K562 (cell line): ENCODE data around the gene ANO7. TPM values are rescaled to one million over a fixed set of nuclear protein-coding genes. Genes with fewer than 3 reads are reported as not detected.

Experiments used
- ATF4 ChIP-seq: fragments of 450-650 bp; formaldehyde crosslinking; IDR thresholded peaks from 2 replicates; pipeline ENCODE4 v1.4.0; 2022; ENCODE audit warnings: mild to moderate bottlenecking, moderate library complexity
- BRCA1 ChIP-seq, 2 experiments: fragments of 450-650 bp in 1 of 2; sonication (generic) in 1 of 2; formaldehyde crosslinking in 1 of 2; IDR thresholded peaks; 2 replicates each; pipeline versions ENCODE4 v1.5.0 to v1.6.1; 2017 to 2020; ENCODE audit warnings: mild to moderate bottlenecking in 1 of 2, missing genetic modification reagents in 1 of 2
- MED1 ChIP-seq: sonication (generic); formaldehyde crosslinking; IDR thresholded peaks from 2 replicates; pipeline ENCODE4 v1.8.1; 2023; ENCODE audit warnings: missing genetic modification reagents, borderline replicate concordance
- STAG1 ChIP-seq: sonication (generic); formaldehyde crosslinking; IDR thresholded peaks from 2 replicates; pipeline ENCODE4 v1.5.0; 2020; ENCODE audit warnings: missing genetic modification reagents, borderline replicate concordance
- USF2 ChIP-seq: sonication (generic); formaldehyde crosslinking; IDR thresholded peaks from 2 replicates; pipeline ENCODE4 v1.5.0; 2020; ENCODE audit warnings: missing genetic modification reagents
- ZNF175 ChIP-seq: fragments of 200-800 bp; sonication (Bioruptor generic); IDR thresholded peaks from 2 replicates; pipeline ENCODE4 v1.6.1; 2016; ENCODE audit warnings: low read depth, mild to moderate bottlenecking, missing genetic modification characterization, missing compliant biosample characterization
- ZNF354B ChIP-seq: fragments of 250-450 bp; sonication (Bioruptor Pico); IDR thresholded peaks from 2 replicates; pipeline ENCODE4 v1.4.0; 2020
- polyA plus RNA-seq, 8 experiments: library from polyadenylated mRNA; depleted of rRNA in 4 of 8; stranded (reverse) in 5 of 8; unstranded in 3 of 8; fragments of >200 nt; fragmentation: Nextera tagmentation in 2 of 8; fragmentation: Illumina TruSeq in 1 of 8; extraction: Ambion mirVana in 2 of 8; extraction: Trizol in 1 of 8; gene quantifications; 2 replicates each; pipeline versions ENCODE4 v1.2.1 to v1.2.3, GENCODE V29; 2011 to 2014; ENCODE audit warnings: inconsistent platforms in 1 of 8, missing spikeins in 1 of 8
- total RNA-seq, 7 experiments: library from RNA; depleted of rRNA in 6 of 7; stranded (reverse); fragments of >200 nt in 6 of 7; fragmentation: Illumina TruSeq in 2 of 7; extraction: Trizol in 2 of 7; gene quantifications; 2 replicates each; pipeline versions ENCODE4 v1.2.1 to v1.2.3, GENCODE V29; 2011 to 2021; ENCODE audit warnings: low replicate concordance in 1 of 7
- TF ChIP-seq, protein P1 (sequence below): sonication (generic); formaldehyde crosslinking; IDR thresholded peaks from 2 replicates; pipeline ENCODE4 v1.8.0; 2022; ENCODE audit warnings: mild to moderate bottlenecking, missing genetic modification reagents
- TF ChIP-seq, protein P2 (sequence below): fragments of 450-650 bp; IDR thresholded peaks from 2 replicates; pipeline ENCODE4 v1.6.1; 2016
- TF ChIP-seq, protein P3 (sequence below): IDR thresholded peaks from 2 replicates; pipeline ENCODE4 v1.6.1; 2014; ENCODE audit warnings: antibody characterized with exemption
- TF ChIP-seq, protein P4 (sequence below): sonication (generic); formaldehyde crosslinking; IDR thresholded peaks from 2 replicates; pipeline ENCODE4 v1.8.0; 2023; ENCODE audit warnings: missing genetic modification reagents, mild to moderate bottlenecking, borderline replicate concordance
- TF ChIP-seq, protein P5 (sequence below): fragments of 450-650 bp; IDR thresholded peaks from one replicate; pipeline ENCODE4 v1.6.1; 2018; ENCODE audit warnings: mild to moderate bottlenecking, moderate library complexity; ENCODE audit not compliant: partially characterized antibody

Gene ANO7
- total and polyA plus RNA-seq, 9 of the 15 experiments (the other 6 are each of a cell fraction or from before 2014, with no cell fraction given), result 0.28 to 5.1 (median 1.1) TPM

GRCh38 chr2:241182126-241182525 is 6.4 kb upstream of the ANO7 start (continued):
- TF ChIP-seq, protein P1, sequence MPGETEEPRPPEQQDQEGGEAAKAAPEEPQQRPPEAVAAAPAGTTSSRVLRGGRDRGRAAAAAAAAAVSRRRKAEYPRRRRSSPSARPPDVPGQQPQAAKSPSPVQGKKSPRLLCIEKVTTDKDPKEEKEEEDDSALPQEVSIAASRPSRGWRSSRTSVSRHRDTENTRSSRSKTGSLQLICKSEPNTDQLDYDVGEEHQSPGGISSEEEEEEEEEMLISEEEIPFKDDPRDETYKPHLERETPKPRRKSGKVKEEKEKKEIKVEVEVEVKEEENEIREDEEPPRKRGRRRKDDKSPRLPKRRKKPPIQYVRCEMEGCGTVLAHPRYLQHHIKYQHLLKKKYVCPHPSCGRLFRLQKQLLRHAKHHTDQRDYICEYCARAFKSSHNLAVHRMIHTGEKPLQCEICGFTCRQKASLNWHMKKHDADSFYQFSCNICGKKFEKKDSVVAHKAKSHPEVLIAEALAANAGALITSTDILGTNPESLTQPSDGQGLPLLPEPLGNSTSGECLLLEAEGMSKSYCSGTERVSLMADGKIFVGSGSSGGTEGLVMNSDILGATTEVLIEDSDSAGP, result no peak
- TF ChIP-seq BRCA1 (IDR thresholded peaks at IDR 0.05) (no peak), BRCA1 (CRISPR knock-in tag; IDR thresholded peaks at IDR 0.05) (no peak), USF2 (no peak), MED1 (CRISPR knock-in tag) (no peak), STAG1 (CRISPR knock-in tag) (no peak), ATF4 (CRISPR knock-in tag) (no peak), ZNF354B (CRISPR knock-in tag) (no peak), ZNF175 (CRISPR knock-in tag) (no peak)
- TF ChIP-seq, protein P2, sequence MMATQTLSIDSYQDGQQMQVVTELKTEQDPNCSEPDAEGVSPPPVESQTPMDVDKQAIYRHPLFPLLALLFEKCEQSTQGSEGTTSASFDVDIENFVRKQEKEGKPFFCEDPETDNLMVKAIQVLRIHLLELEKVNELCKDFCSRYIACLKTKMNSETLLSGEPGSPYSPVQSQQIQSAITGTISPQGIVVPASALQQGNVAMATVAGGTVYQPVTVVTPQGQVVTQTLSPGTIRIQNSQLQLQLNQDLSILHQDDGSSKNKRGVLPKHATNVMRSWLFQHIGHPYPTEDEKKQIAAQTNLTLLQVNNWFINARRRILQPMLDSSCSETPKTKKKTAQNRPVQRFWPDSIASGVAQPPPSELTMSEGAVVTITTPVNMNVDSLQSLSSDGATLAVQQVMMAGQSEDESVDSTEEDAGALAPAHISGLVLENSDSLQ, result no peak
- TF ChIP-seq, protein P3, sequence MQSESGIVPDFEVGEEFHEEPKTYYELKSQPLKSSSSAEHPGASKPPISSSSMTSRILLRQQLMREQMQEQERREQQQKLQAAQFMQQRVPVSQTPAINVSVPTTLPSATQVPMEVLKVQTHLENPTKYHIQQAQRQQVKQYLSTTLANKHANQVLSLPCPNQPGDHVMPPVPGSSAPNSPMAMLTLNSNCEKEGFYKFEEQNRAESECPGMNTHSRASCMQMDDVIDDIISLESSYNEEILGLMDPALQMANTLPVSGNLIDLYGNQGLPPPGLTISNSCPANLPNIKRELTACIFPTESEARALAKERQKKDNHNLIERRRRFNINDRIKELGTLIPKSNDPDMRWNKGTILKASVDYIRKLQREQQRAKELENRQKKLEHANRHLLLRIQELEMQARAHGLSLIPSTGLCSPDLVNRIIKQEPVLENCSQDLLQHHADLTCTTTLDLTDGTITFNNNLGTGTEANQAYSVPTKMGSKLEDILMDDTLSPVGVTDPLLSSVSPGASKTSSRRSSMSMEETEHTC, result no peak
- TF ChIP-seq, protein P4, sequence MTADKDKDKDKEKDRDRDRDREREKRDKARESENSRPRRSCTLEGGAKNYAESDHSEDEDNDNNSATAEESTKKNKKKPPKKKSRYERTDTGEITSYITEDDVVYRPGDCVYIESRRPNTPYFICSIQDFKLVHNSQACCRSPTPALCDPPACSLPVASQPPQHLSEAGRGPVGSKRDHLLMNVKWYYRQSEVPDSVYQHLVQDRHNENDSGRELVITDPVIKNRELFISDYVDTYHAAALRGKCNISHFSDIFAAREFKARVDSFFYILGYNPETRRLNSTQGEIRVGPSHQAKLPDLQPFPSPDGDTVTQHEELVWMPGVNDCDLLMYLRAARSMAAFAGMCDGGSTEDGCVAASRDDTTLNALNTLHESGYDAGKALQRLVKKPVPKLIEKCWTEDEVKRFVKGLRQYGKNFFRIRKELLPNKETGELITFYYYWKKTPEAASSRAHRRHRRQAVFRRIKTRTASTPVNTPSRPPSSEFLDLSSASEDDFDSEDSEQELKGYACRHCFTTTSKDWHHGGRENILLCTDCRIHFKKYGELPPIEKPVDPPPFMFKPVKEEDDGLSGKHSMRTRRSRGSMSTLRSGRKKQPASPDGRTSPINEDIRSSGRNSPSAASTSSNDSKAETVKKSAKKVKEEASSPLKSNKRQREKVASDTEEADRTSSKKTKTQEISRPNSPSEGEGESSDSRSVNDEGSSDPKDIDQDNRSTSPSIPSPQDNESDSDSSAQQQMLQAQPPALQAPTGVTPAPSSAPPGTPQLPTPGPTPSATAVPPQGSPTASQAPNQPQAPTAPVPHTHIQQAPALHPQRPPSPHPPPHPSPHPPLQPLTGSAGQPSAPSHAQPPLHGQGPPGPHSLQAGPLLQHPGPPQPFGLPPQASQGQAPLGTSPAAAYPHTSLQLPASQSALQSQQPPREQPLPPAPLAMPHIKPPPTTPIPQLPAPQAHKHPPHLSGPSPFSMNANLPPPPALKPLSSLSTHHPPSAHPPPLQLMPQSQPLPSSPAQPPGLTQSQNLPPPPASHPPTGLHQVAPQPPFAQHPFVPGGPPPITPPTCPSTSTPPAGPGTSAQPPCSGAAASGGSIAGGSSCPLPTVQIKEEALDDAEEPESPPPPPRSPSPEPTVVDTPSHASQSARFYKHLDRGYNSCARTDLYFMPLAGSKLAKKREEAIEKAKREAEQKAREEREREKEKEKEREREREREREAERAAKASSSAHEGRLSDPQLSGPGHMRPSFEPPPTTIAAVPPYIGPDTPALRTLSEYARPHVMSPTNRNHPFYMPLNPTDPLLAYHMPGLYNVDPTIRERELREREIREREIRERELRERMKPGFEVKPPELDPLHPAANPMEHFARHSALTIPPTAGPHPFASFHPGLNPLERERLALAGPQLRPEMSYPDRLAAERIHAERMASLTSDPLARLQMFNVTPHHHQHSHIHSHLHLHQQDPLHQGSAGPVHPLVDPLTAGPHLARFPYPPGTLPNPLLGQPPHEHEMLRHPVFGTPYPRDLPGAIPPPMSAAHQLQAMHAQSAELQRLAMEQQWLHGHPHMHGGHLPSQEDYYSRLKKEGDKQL, result no peak
- TF ChIP-seq, protein P5, sequence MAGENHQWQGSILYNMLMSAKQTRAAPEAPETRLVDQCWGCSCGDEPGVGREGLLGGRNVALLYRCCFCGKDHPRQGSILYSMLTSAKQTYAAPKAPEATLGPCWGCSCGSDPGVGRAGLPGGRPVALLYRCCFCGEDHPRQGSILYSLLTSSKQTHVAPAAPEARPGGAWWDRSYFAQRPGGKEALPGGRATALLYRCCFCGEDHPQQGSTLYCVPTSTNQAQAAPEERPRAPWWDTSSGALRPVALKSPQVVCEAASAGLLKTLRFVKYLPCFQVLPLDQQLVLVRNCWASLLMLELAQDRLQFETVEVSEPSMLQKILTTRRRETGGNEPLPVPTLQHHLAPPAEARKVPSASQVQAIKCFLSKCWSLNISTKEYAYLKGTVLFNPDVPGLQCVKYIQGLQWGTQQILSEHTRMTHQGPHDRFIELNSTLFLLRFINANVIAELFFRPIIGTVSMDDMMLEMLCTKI, result no peak
